ENCODE measurements around the gene C9orf152. TPM values are rescaled to one million over a fixed set of nuclear protein-coding genes. Genes with fewer than 3 reads are reported as not detected.

Gene C9orf152
- total and polyA plus RNA-seq, 4 donors: 0.08 to 0.29 (median 0.20) TPM; not detected in 1

GRCh38 chr9:110178281-110178680, 29.7 kb downstream of the C9orf152 start:
- Histone ChIP-seq H3K9ac (ENCODE audit: low read depth in 1 of 2, low read length in 2 of 2) (no peak overlapping the region), H3K9me3 (ENCODE audit: control insufficient read depth in 4 of 4, low read length in 3 of 4) (no peaks in the 10 kb centered on the region), H3K27me3 (ENCODE audit: control insufficient read depth in 4 of 4, insufficient read depth in 4 of 4, low read length in 3 of 4) (no peaks in the 10 kb centered on the region), H3K4me1 (ENCODE audit: control insufficient read depth in 4 of 4, insufficient read depth in 4 of 4, low read length in 3 of 4) (peaks cover 0 to under 1% (median 0%) of the 10 kb centered on the region in 4 donors), H3K36me3 (ENCODE audit: control insufficient read depth in 4 of 4, insufficient read depth in 3 of 4, low read depth in 1 of 4, low read length in 3 of 4) (no peaks in the 10 kb centered on the region), H3K27ac (ENCODE audit: low read depth in 1 of 2, low read length in 2 of 2) (no peak overlapping the region), H3K4me3 (ENCODE audit: low read depth in 1 of 3, low read length in 3 of 3) (no peak overlapping the region)
- TF ChIP-seq JUND (IDR thresholded peaks at IDR 0.05) (no peak), ZBTB33 (IDR thresholded peaks at IDR 0.05) (no peak), SP1 (IDR thresholded peaks at IDR 0.05) (no peak), EGR1 (IDR thresholded peaks at IDR 0.05; ENCODE audit: low read depth in 2 of 2) (no peak)
- DNase-seq (ENCODE audit: low spot score): no peak
- 78% methylated on average over 1 of the region's 1 CpG for WGBS

GRCh38 chr9:110175275-110175968, 32.5 kb downstream of the C9orf152 start:
- H3K27me3 ChIP-seq (ENCODE audit: control insufficient read depth in 4 of 4, insufficient read depth in 4 of 4, low read length in 3 of 4): no peaks in the 10 kb centered on the region
- DNase-seq (ENCODE audit: low spot score): no peak
- no peak overlapping the region for H3K27ac ChIP-seq (ENCODE audit: low read depth in 1 of 2, low read length in 2 of 2)
- TF ChIP-seq YY1 (IDR thresholded peaks at IDR 0.05) (no peak), FOXA1 (IDR thresholded peaks at IDR 0.05) (no peak), ATF3 (IDR thresholded peaks at IDR 0.05) (no peak), SP1 (IDR thresholded peaks at IDR 0.05) (no peak), RXRA (IDR thresholded peaks at IDR 0.05) (no peak), CTCF (IDR thresholded peaks at IDR 0.05; ENCODE audit: low read depth, low read length, missing input control) (no peak), MAX (IDR thresholded peaks at IDR 0.05) (no peak), EGR1 (IDR thresholded peaks at IDR 0.05; ENCODE audit: low read depth in 2 of 2) (no peak), GABPA (IDR thresholded peaks at IDR 0.05 in 1 of 2, conservative IDR thresholded peaks at IDR 0.05 in 1 of 2) (no peak), ZBTB33 (IDR thresholded peaks at IDR 0.05) (no peak), FOXA2 (IDR thresholded peaks at IDR 0.05) (no peak), TAF1 (conservative IDR thresholded peaks at IDR 0.05) (no peak), HNF4G (IDR thresholded peaks at IDR 0.05) (no peak), RAD21 (IDR thresholded peaks at IDR 0.05) (no peak)
- 92% methylated on average over 4 of the region's 4 CpGs for WGBS
- no peak overlapping the region for H3K4me3 ChIP-seq (ENCODE audit: low read depth in 1 of 3, low read length in 3 of 3)
- no peaks in the 10 kb centered on the region for H3K4me1 ChIP-seq (ENCODE audit: control insufficient read depth in 4 of 4, insufficient read depth in 4 of 4, low read length in 3 of 4)
- peaks cover 0 to 6% (median 3%) of the 10 kb centered on the region in 4 donors for H3K36me3 ChIP-seq (ENCODE audit: control insufficient read depth in 4 of 4, insufficient read depth in 3 of 4, low read depth in 1 of 4, low read length in 3 of 4)
- no peaks in the 10 kb centered on the region for H3K9me3 ChIP-seq (ENCODE audit: control insufficient read depth in 4 of 4, low read length in 3 of 4)
- no peak overlapping the region for H3K9ac ChIP-seq (ENCODE audit: low read depth in 1 of 2, low read length in 2 of 2)
